ENCODE results near the gene TTC33.
"Not testable (repeated sequence)": the region's sequence is repeated elsewhere in the genome, so short reads cannot be mapped to it uniquely, and the experiment has no call there.

TTC33 gene

DNA sequence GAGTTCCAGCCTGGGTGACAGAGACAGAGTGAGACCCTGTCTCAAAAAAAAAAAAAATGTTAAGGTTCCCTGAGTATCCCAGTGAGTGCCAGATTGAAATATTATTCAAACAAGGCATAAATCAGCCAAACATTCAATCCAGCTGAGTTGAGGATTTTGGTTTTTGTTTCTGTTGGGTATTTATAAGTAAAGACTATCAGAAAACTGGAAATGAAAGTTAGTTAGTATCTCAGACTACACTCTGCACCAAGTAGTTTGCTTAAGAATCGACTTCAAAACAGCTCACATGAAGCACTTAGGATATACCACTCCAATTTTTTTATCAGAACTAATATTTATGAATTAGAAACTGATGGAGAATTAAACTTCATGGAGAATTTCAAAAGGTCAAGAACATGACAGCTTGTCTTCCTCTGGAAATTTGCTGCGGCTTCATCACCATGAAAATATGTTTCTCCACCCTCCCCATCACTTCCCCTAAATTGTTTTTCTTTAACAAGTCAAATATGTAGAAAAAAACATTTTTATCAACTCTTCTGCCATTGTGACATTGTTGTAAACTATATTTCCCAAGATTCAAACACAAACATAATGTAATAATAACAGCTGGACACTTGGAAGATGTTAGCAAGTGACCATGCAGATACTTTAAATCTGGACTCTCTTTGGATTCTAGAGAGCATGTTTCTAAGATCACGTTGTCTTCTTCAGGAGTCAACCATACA lies 186.1 kb downstream of the TTC33 start:
- peak; percentile 40 for DNase-seq (ENCODE audit: low read depth)

DNA sequence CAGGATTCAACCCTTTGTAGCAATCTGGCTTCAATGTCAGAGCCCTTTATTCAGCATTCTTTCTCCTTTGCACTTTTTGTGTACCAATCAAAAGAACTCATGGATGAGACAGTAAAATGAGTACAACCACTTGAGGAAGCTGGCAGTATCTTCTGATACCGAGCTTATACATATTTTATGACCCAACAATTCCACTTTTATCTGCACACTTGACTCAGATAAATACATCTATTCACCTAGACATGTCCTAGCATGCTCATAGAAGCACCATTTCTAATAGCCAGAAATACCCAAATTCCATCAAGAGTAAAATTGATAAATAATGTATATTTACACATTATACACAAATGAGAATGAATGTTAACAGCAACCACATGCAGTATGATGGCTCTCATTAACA lies 187.2 kb downstream of the TTC33 start:
- DNase-seq (ENCODE audit: low read depth): no peak

GRCh38 chr5:40563173-40563572 lies 192.6 kb downstream of the TTC33 start:
- not testable (repeated sequence) for DNase-seq (ENCODE audit: low read depth)

- no peak for DNase-seq (ENCODE audit: low read depth)
Measured at GRCh38 chr5:40560474-40561110, 195.2 kb downstream of the TTC33 start.

GRCh38 chr5:40559306-40559705 lies 196.5 kb downstream of the TTC33 start:
- DNase-seq (ENCODE audit: low read depth): no peak

DNA sequence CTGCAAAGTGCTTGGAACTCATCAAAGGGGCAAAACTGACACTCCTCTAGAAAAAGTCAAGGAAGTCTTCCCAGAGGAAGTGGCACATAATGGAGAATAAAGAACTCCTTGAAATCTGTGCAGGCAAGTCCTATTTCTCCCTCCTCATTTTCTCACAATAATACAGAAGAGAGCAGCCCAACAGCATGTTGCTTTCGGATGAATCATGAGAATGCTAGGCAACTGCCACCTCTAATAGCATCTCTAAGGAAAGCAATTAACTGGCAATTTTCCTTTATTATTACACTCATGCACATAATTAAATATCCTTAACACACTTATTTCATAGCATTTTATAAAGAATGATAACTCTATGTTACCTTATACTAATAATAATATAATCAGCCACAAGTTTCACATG lies 198.3 kb downstream of the TTC33 start:
- DNase-seq (ENCODE audit: low read depth): no peak

DNA sequence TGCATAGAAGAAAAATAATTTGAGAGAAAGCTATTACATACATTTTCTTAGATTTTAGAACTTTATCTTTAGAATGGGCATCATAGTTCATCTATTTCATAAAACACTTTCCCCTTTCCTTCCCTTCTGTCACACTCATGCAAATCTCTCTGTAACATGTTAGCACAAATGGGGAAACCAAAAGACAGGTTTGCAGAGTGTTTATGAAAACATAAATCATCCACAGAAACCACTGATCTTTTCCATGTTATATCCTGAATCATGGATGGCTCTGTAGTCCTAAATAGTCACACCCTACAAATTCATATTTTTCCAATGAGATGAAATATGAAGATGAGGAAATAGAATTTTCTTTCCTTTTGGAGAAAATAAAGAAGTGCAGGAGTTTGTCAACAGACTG lies 198.9 kb downstream of the TTC33 start:
- no peak for DNase-seq (ENCODE audit: low read depth)

- DNase-seq (ENCODE audit: low read depth): no peak
Measured at GRCh38 chr5:40555886-40556285, 199.9 kb downstream of the TTC33 start.

GRCh38 chr5:40554813-40555212 lies 200.9 kb downstream of the TTC33 start:
- no peak for DNase-seq (ENCODE audit: low read depth)

DNA sequence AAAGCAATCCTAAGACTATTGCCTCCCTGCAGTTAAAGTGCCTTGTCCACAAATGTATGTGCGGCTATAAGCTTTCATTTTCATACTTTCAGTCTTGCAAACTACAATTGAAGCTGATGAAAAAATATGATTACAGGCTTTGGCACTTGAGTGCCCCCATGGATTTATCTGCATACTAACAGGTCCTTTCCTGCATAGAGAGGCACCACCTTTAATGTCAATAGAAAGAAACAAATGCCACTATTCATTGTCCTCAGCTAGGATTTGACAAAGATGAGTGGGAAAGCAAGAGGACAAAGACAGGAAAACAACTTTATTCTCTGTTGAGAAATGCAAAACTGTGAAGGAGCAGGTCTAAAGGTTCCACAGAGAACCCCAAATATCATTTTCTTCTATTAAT lies 201.7 kb downstream of the TTC33 start:
- DNase-seq (ENCODE audit: low read depth): no peak

GRCh38 chr5:40552981-40553380 lies 202.8 kb downstream of the TTC33 start:
- DNase-seq (ENCODE audit: low read depth): no peak

- peak; percentile 96 for DNase-seq (ENCODE audit: low read depth)
Measured at GRCh38 chr5:40551496-40552491, 204.0 kb downstream of the TTC33 start.

DNA sequence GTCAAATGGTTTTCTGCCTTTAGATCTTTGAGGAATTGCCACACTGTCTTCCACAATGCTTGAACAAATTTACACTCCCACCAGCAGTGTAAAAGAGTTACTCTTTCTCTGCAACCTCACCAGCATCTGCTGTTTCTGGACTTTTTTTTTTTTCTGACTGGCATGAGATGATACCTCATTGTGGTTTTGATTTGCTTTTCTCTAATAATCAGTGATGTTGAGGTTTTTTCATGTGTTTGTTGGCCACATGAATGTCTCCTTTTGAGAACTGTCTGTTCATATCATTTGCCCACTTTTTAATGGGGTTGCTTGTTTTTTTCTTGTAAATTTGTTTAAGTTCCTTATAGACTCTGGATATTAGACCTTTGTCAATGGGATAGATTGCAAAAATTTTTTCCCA lies 205.3 kb downstream of the TTC33 start:
- DNase-seq (ENCODE audit: low read depth): no peak

- no peak for DNase-seq (ENCODE audit: low read depth)
Measured at GRCh38 chr5:40549616-40550015, 206.1 kb downstream of the TTC33 start.

GRCh38 chr5:40547994-40548575 lies 207.7 kb downstream of the TTC33 start:
- no peak for DNase-seq (ENCODE audit: low read depth)

- DNase-seq (ENCODE audit: low read depth): no peak
Measured at GRCh38 chr5:40547557-40547956, 208.2 kb downstream of the TTC33 start.

DNA sequence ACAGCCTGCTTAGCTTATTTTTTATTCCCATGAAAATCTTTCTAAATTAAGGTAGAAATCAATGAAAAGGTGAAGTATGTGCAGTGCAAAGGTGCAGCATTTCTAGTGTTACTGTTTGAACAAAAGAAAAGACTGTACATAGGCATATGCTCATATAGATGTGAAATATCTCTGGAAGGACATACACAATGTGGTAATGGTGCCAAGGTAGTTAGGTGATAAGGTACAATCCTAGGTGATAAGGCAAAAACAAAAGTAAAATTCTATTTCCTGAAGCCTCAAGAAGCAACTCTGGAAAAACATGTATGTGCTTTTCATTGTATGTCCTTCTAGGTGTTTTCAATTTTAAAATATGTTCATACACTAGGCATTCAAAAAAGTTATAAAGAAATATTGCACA lies 215.5 kb downstream of the TTC33 start:
- no peak for DNase-seq (ENCODE audit: low read depth)

DNA sequence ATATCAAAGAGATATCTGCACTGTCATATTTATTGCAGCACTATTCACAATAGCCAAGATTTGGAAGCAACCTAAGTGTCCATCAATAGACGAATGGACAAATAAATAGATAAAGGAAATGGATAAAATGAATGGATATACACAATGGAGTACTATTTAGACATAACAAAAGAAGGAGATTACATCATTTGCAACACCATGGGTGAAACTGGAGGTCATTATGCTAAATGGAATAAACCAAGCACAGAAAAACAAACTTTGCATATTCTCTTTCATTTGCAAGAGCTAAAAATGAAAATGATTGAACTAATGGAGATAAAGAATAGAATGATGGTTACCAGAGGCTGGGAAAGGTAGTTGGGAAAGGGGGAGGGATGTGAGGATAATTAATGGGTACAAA lies 231.1 kb downstream of the TTC33 start:
- DNase-seq (ENCODE audit: low read depth): no peak

DNA sequence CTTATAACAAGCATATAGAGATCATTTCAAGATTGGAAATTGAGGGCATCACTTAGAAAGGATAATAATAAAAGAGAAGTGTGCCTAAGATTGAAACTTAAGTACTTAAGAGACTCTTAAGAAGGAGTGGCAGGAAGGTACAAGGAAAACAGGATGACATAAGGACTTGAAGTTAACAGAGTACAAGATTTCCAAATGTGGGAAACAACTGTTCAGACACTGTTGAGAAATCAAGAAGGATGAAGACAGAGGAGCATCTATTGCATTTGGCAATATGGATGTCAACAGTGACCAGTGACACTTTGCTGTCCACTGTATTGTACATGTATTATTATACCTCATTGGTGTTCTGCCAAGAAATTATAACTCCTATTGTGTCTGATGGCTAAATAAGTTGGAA lies 233.8 kb downstream of the TTC33 start:
- DNase-seq (ENCODE audit: low read depth): peak; percentile 37

DNA sequence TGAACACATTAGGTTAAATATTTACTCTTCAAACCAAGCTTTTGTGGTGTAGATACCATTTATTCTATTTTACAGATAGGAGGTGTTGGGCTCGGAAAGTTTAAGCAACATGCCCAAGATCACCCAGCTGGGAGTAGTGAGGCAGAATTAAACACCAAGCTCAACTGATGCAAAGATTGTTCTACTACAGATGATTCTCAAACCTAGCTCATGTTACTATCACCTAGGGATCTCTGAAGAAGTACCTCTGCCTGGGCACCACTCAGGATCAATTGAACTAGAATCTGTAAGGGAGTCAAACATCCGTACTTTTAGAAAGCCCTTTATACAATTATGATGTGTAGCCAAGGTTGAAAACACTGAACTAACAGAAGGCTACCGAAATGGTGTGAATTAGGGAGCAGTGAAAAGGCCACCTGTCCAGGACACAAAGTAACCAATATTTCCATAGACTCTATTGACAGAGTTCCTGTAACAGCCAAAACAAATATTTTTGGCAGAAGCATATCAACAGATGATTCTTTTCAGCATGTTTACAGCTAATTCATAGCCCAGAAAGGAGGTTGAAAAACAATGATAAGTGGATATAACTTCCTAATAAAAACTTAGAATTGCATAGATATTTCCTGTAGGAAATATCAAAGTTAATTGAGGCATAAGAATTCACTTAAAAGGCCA lies 234.5 kb downstream of the TTC33 start:
- no peak for DNase-seq (ENCODE audit: low read depth)

- DNase-seq (ENCODE audit: low read depth): peak; percentile 51
Measured at GRCh38 chr5:40518485-40518917, 237.3 kb downstream of the TTC33 start.

DNA sequence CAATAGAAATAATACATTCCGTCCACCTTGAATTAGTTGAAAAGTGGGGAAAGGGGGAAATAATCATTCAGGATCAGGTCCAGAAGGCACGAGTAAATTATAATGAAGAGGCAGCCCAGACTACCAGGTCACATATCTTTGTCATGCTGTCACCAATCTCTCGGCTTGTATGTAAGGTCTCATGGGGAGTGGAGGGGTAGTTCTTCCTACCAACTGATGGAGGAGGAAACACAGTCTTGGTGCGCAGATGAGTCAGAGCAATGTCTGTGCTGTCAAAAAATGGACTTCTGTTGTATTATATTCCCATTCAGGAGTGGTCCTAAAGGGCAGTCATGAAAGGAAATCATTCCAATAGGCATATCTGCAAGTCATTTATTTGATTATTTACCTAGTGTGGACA lies 240.3 kb downstream of the TTC33 start:
- DNase-seq (ENCODE audit: low read depth): no peak
